ENCODE results near the gene RIT2.

- TF ChIP-seq POLR2AphosphoS5 (IDR thresholded peaks at IDR 0.05; ENCODE audit: low read depth, low read length) (no peak), POLR2A (IDR thresholded peaks at IDR 0.05; ENCODE audit: low read depth, low read length) (no peak), SPI1 (IDR thresholded peaks at IDR 0.05; ENCODE audit: low read depth, low read length) (no peak), PAX5 (IDR thresholded peaks at IDR 0.05; ENCODE audit: insufficient read depth, low read length, severe bottlenecking) (no peak), TAF1 (IDR thresholded peaks at IDR 0.05; ENCODE audit: low read depth, low read length) (no peak)
These were observed 40.4 kb upstream of the RIT2 start for GRCh38 chr18:43155842-43156241.

Data from GM12891 (cell line).